Gastroesophageal sphincter (tissue), 3 donors: Measurements from ENCODE around the gene APBB1IP.

Source experiments
- CTCF ChIP-seq, 4 experiments: fragments of 200-600 bp in 2 of 4; fragments of 450-650 bp in 2 of 4; sonication (generic) in 1 of 4; IDR thresholded peaks; one replicate each; pipeline ENCODE4 v1.5.1; 2017 to 2019; ENCODE audit warnings: antibody characterized with exemption in 4 of 4, mild to moderate bottlenecking in 2 of 4, moderate library complexity in 2 of 4
- EP300 ChIP-seq: sonication (generic); formaldehyde crosslinking; IDR thresholded peaks from one replicate; pipeline ENCODE4 v1.6.1; 2017; ENCODE audit warnings: antibody characterized with exemption, mild to moderate bottlenecking
- POLR2A ChIP-seq, 2 donors: fragments of 450-650 bp; IDR thresholded peaks; one replicate each; pipeline ENCODE4 v1.6.1; 2017; ENCODE audit warnings: antibody characterized with exemption in 2 of 2, mild to moderate bottlenecking in 2 of 2, moderate library complexity in 1 of 2
- POLR2AphosphoS5 ChIP-seq: sonication (generic); formaldehyde crosslinking; IDR thresholded peaks from one replicate; pipeline ENCODE4 v1.6.1; 2017; ENCODE audit warnings: antibody characterized with exemption

DNA sequence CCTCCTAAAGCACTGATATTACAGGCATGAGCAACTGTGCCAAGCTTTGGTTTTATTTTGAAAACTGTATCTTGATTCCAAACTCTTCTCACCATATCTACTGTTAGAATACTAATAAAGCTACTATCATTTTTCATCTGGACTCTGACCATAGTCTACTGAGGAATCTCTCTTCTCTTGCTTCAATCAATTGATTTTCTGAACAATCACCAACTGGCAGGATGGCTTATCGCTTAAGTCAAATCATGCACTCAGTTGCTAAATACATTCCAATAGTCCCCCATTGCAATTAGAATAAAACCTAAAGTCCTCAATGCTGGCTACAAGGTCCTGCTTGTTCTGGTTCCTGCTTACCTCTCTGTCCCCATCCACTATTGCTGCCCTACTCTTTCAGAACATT, 2.3 kb upstream of the APBB1IP start:
- TF ChIP-seq POLR2A (IDR thresholded peaks at IDR 0.05) (no peak), CTCF (IDR thresholded peaks at IDR 0.05) (no peak), EP300 (no peak), POLR2AphosphoS5 (no peak)
